Keratinocyte (primary cell): ENCODE measurements around the gene ZNF407. TPM values are rescaled to one million over a fixed set of nuclear protein-coding genes. Genes with fewer than 3 reads are reported as not detected.

Experiments
- DNase-seq: peaks from one replicate; pipeline ENCODE4 v3.0.0-alpha.2; 2011; ENCODE audit warnings: low read depth, missing footprints, low spot score
- FAIRE-seq: peaks from 2 replicates; lab custom pipeline; 2011; peaks lifted over from hg19 to GRCh38; lab: Jason Lieb, UNC
- H2AFZ ChIP-seq: 2 replicates; pipeline ENCODE4 v1.6.0; 2012; ENCODE audit warnings: low read length, control low read depth, inconsistent platforms; ENCODE audit not compliant: control insufficient read depth
- H3K27ac ChIP-seq: 2 replicates; pipeline ENCODE4 v1.5.1; 2011; ENCODE audit warnings: low read length; ENCODE audit not compliant: control insufficient read depth, insufficient read depth
- H3K27me3 ChIP-seq: 3 replicates; pipeline ENCODE4 v1.6.0; 2011; ENCODE audit warnings: low read length; ENCODE audit not compliant: control insufficient read depth, insufficient read depth; ENCODE audit errors: extremely low read depth
- H3K36me3 ChIP-seq, 2 experiments: 2 replicates in 1 of 2; 3 replicates in 1 of 2; pipeline ENCODE4 v1.5.1; 2011; ENCODE audit warnings: low read length in 2 of 2, mild to moderate bottlenecking in 1 of 2; ENCODE audit not compliant: control insufficient read depth in 2 of 2, insufficient read depth in 2 of 2; ENCODE audit errors: extremely low read depth in 1 of 2
- H3K4me1 ChIP-seq: 3 replicates; pipeline ENCODE4 v1.5.1; 2011; ENCODE audit warnings: low read length; ENCODE audit not compliant: control insufficient read depth, insufficient read depth; ENCODE audit errors: extremely low read depth
- H3K4me2 ChIP-seq: 3 replicates; pipeline ENCODE4 v1.6.0; 2011; ENCODE audit warnings: low read depth, low read length; ENCODE audit not compliant: control insufficient read depth, insufficient read depth; ENCODE audit errors: extremely low read depth
- H3K4me3 ChIP-seq, 3 experiments: fragments of 200-600 bp in 1 of 3; sonication (generic) in 1 of 3; 2 replicates in 2 of 3; 3 replicates in 1 of 3; pipeline ENCODE4 v1.5.1; 2011 to 2016; ENCODE audit warnings: low read length in 3 of 3, mild to moderate bottlenecking in 3 of 3, control low read depth in 2 of 3, inconsistent platforms in 1 of 3, low read depth in 1 of 3, mixed read lengths in 1 of 3, mixed run types in 1 of 3, moderate library complexity in 1 of 3; ENCODE audit not compliant: control insufficient read depth in 2 of 3, insufficient read depth in 2 of 3; ENCODE audit errors: extremely low read depth in 1 of 3
- H3K79me2 ChIP-seq: 2 replicates; pipeline ENCODE4 v1.6.0; 2012; ENCODE audit warnings: low read length; ENCODE audit not compliant: control insufficient read depth, insufficient read depth
- H3K9ac ChIP-seq: 3 replicates; pipeline ENCODE4 v1.6.0; 2011; ENCODE audit warnings: low read length; ENCODE audit not compliant: control insufficient read depth, insufficient read depth; ENCODE audit errors: extremely low read depth
- H3K9me1 ChIP-seq: 3 replicates; pipeline ENCODE4 v1.6.0; 2011; ENCODE audit warnings: low read length; ENCODE audit not compliant: control insufficient read depth, insufficient read depth; ENCODE audit errors: extremely low read depth
- H3K9me3 ChIP-seq: 2 replicates; pipeline ENCODE4 v1.5.1; 2012; ENCODE audit warnings: low read depth, low read length; ENCODE audit not compliant: control insufficient read depth
- H4K20me1 ChIP-seq: 3 replicates; pipeline ENCODE4 v1.6.0; 2011; ENCODE audit warnings: low read length; ENCODE audit not compliant: control insufficient read depth, insufficient read depth; ENCODE audit errors: extremely low read depth
- CTCF ChIP-seq, 3 experiments: IDR thresholded peaks in 1 of 3; conservative IDR thresholded peaks in 1 of 3; optimal IDR thresholded peaks in 1 of 3; 2 replicates in 2 of 3; 3 replicates in 1 of 3; pipeline versions ENCODE3 to v1.5.1; 2011; ENCODE audit warnings: low read length in 3 of 3, mild to moderate bottlenecking in 3 of 3, moderate library complexity in 2 of 3, control low read depth in 1 of 3, inconsistent platforms in 1 of 3; ENCODE audit not compliant: insufficient read depth in 2 of 3; ENCODE audit errors: extremely low read depth in 1 of 3
- EZH2 ChIP-seq: IDR thresholded peaks from one replicate; pipeline ENCODE4 v1.6.1; 2012; ENCODE audit warnings: inconsistent platforms, mild to moderate bottlenecking, low read length, moderate library complexity
- dilution Hi-C: fragments of 300-500 bp; cut with MboI; formaldehyde crosslinking; loops from one replicate; pipeline ENCODE4 v1.7.0; 2020; ENCODE audit warnings: low sequenced_read_pairs; ENCODE audit not compliant: extremely low pct_ligation_motif_present
- polyA plus RNA-seq, 5 experiments: library from polyadenylated mRNA; depleted of rRNA in 3 of 5; stranded (reverse) in 3 of 5; stranded (forward) in 1 of 5; unstranded in 1 of 5; fragments of >200 nt; gene quantifications; 1 replicate in 1 of 5; 2 replicates in 3 of 5; 3 replicates in 1 of 5; pipeline versions ENCODE4 v1.2.1 to v1.2.3, GENCODE V29; 2011 to 2012; ENCODE audit warnings: missing spikeins in 2 of 5, low read depth in 1 of 5, low replicate concordance in 1 of 5

ZNF407 gene
- polyA plus RNA-seq, 1 donor (not counting 4 experiments of a cell fraction or from before 2014, with no cell fraction given): 3.8 TPM

GRCh38 chr18:74831571-74832250 is 234.0 kb downstream of the ZNF407 start:
- Histone ChIP-seq H3K4me1 (peaks cover 22% of the 10 kb centered on the region), H2AFZ (no peak overlapping the region), H3K27ac (peak overlapping the region; percentile 60), H3K4me3 (no peak overlapping the region), H4K20me1 (no peaks in the 10 kb centered on the region), H3K4me2 (peak overlapping the region; percentile 74), H3K9me3 (no peaks in the 10 kb centered on the region), H3K9ac (no peak overlapping the region), H3K27me3 (no peaks in the 10 kb centered on the region), H3K9me1 (no peaks in the 10 kb centered on the region), H3K79me2 (no peaks in the 10 kb centered on the region), H3K36me3 (no peaks in the 10 kb centered on the region)
- DNase-seq (peak; percentile 84), FAIRE-seq (peak; percentile 99)
- TF ChIP-seq CTCF (optimal IDR thresholded peaks at IDR 0.05 in 1 of 3, IDR thresholded peaks at IDR 0.05 in 1 of 3, conservative IDR thresholded peaks at IDR 0.05 in 1 of 3; ENCODE audit: extremely low read depth in 1 of 3, insufficient read depth in 2 of 3, low read length in 3 of 3) (no peak), EZH2 (no peak)
- dilution Hi-C loops: no loop called here

- H3K9ac ChIP-seq: no peak overlapping the region
- H3K4me2 ChIP-seq: peak overlapping the region; percentile 74
- H3K9me3 ChIP-seq: no peaks in the 10 kb centered on the region
- FAIRE-seq (no peak), DNase-seq (peak; percentile 19)
- H3K79me2 ChIP-seq: no peaks in the 10 kb centered on the region
- peak overlapping the region; percentile 60 for H3K27ac ChIP-seq
- H3K36me3 ChIP-seq: no peaks in the 10 kb centered on the region
- peak overlapping the region in 1 of 3 experiments; percentile 19 for H3K4me3 ChIP-seq
- no peaks in the 10 kb centered on the region for H3K27me3 ChIP-seq
- no peak for TF ChIP-seq EZH2
- no peak overlapping the region for H2AFZ ChIP-seq
- H4K20me1 ChIP-seq: no peaks in the 10 kb centered on the region
- no peaks in the 10 kb centered on the region for H3K9me1 ChIP-seq
- H3K4me1 ChIP-seq: peaks cover 22% of the 10 kb centered on the region
- dilution Hi-C loops: no loop called here
Observed at GRCh38 chr18:74832381-74832780, 234.7 kb downstream of the ZNF407 start.

- Histone ChIP-seq H3K9ac (no peak overlapping the region), H2AFZ (no peak overlapping the region), H3K27me3 (no peaks in the 10 kb centered on the region), H3K4me2 (no peak overlapping the region), H3K9me1 (no peaks in the 10 kb centered on the region), H3K27ac (no peak overlapping the region), H4K20me1 (no peaks in the 10 kb centered on the region), H3K9me3 (no peaks in the 10 kb centered on the region), H3K4me3 (no peak overlapping the region), H3K79me2 (no peaks in the 10 kb centered on the region), H3K36me3 (no peaks in the 10 kb centered on the region), H3K4me1 (peaks cover 22% of the 10 kb centered on the region)
- FAIRE-seq: no peak
- no peak for DNase-seq
- TF ChIP-seq EZH2: no peak
- TF ChIP-seq CTCF (optimal IDR thresholded peaks at IDR 0.05 in 1 of 3, IDR thresholded peaks at IDR 0.05 in 1 of 3, conservative IDR thresholded peaks at IDR 0.05 in 1 of 3; ENCODE audit: extremely low read depth in 1 of 3, insufficient read depth in 2 of 3, low read length in 3 of 3): no peak
- dilution Hi-C loops: no loop called here
Observed at GRCh38 chr18:74832999-74833398, 235.3 kb downstream of the ZNF407 start.
